Activated CD8-positive, alpha-beta memory T cell treated with anti-CD3 and anti-CD28 coated beads, Interleukin-2, amount 50 U/mL, for 4 hours (primary cell): Measurements from ENCODE around the gene TBC1D22A.
"Not testable (repeated sequence)": the region's sequence is repeated elsewhere in the genome, so short reads cannot be mapped to it uniquely, and the experiment has no call there.

Source experiments
- DNase-seq: peaks from one replicate; pipeline ENCODE4 v3.0.0-alpha.2; 2020

Gene TBC1D22A

DNA sequence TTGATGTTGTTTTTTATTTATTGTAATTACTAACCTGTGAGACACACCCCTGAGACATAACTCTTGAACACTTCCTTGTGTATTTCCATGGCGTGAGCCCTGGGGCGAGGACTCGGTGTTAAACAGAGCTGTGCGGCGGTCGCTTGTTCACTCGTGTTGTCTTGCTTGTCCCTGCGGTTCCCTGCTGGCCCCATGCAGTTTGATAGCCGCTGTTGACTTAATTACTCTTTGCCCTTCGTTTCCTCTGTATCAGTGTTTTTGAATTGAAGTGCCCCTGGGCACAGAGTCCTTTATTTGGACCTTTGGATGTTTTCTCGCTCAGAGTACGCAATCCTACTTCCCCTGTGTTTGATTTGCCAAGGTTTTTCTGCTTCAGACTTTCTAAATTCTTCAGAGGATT, 52.7 kb downstream of the TBC1D22A start:
- DNase-seq: no peak

DNA sequence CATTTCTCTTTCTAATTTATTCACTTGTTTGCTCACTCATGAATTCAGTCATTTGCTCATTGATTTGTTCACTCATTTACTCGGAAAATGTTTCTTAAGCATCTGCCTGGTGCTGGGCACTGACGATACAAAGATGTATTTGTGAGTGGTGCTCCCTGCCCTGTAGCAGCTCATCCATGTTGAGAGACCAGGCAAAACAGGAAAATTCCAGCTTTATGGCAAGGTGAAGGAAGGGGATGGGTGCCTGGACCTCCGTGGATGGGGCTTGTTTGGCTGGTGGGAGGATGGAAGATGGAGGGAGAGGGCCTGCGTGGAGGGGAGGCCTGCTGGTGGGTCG, 53.1 kb downstream of the TBC1D22A start:
- no peak for DNase-seq

DNA sequence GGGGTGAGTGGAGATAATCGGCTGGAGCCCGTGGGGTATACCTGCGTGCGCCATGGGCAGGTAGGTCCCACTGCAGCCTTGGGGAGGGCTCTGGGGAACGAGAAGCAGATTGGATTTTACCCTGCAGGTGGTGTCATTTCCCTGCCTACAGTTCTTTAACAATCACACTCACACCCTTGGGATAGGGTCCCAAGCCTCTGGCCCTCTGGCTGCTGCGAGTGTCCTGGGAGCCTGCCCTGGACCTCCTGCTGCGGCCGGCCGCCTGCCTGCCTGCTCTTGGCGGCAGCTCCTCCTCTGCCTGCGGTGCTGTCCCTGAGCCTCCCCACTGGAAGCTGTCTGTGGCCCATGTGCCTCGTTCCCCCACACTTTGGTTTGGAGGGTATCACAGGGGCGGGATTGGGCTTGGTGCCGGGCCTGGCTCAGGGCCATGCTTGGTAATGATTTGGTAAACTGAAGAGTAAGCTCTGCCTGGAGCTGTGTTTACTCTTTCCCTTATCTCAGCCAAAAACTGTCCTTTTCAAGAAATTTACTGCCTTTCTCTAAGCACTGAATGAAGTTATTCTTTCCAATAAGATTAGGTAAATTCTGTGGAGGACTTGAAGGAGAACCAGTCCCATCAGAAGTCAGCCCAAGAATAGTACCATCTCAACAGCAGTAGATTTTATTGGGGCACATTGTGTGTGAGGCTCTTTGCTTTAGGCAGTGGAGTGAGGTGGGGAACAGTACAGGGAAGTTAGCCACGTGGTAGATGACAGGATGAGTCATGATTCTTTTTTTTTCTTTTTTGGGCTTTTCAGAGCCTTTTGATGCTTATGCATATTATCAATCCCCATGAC, 53.7 kb downstream of the TBC1D22A start:
- DNase-seq: no peak

DNA sequence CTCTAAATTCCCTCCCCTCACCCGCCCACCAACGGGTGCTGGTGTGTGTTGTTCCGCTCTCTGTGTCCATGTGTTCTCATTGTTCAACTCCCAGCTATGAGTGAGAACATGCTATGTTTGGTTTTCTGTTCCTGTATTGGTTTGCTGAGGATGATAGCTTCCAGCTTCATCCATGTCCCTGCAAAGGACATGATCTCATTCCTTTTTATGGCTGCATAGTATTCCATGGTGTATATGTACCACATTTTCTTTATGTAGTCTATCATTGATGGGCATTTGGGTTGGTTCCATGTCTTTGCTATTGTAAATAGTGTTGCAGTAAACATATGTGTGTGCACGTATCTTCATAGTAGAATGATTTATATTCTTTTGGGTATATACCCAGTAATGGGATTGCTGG, 54.9 kb downstream of the TBC1D22A start:
- DNase-seq: not testable (repeated sequence)

GRCh38 chr22:46823248-46823647, 60.8 kb downstream of the TBC1D22A start:
- DNase-seq: no peak

DNA sequence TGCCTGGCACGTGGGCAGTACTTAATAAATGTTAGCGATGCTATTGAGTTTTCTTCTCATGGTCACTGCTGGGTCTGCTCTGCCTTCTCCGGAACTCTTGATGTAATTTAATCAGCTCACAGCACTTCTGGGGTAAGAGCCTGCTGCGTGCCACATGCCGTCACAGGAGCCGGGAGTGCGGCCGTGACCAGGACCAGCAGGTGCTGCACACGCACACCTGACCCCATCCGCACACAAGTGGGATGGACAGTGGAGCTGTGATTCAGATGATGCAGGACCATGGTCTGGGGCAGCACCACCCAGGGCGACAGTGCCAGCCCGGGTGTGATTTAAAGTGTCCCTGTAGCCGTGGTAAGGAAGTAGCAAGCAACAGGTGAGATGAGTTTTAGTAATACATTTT, 61.2 kb downstream of the TBC1D22A start:
- no peak for DNase-seq

DNA sequence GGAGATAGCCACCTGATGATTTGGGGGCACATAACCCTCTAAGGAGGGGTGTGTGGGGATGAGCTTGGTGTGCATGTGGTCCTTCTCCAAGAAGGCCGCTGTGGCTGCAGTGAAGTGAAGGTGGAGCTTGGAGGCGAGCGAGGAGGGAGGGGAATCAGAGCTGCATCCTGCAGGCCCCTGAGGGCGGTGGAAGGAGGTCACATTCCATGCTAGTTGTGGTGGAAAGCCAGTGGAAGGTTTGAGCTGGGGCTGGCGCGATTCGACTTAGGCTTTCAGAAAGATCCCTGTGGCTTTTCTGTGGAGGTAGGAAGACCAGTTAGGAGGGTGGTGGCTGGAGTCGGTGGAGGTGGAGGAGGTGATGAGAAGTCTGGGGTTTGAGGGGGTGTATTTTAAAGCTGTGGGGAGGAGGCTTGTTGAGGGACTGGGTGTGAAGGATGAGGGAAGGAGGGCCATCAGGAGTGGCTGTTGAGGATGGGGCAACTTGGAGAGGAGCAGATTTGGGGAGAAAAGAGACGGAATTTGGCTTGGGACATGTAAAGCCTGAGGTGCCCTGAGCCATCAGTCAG, 62.0 kb downstream of the TBC1D22A start:
- DNase-seq: no peak

- DNase-seq: no peak
These were observed 62.6 kb downstream of the TBC1D22A start for GRCh38 chr22:46824980-46825544.

DNA sequence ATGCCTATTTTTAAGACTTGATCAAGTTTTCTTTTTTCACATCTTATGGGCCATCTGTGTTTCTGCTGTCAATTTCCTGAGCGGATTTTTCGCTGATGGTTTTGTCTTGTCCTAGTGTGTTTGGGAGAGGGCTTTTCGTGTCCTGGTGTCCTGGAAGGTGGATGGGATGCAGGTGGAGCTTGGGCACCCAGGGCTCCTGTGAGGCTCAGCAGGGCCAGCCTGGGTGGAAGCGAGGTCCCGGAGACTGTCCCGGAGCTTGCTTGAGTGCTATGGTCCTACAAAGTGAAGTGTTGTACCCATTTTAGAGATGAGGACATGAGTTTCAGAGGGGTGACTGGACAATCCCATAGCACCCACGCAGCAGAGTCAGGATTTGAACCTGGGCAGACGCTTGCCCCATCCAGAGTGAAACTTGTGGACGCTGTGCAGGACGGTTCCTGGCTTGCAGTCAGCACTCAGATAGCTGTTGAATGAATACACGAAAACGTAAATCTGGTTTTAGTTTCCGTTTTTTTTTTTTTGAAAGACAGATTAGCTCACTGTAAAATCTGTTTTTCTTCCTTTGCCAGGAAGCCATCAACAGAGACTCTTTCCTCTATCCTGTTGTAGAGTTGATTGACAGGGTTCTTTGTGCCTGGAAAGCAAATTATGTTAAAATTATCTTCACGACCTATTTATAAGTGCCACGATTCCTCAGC, 64.1 kb downstream of the TBC1D22A start:
- no peak for DNase-seq

DNA sequence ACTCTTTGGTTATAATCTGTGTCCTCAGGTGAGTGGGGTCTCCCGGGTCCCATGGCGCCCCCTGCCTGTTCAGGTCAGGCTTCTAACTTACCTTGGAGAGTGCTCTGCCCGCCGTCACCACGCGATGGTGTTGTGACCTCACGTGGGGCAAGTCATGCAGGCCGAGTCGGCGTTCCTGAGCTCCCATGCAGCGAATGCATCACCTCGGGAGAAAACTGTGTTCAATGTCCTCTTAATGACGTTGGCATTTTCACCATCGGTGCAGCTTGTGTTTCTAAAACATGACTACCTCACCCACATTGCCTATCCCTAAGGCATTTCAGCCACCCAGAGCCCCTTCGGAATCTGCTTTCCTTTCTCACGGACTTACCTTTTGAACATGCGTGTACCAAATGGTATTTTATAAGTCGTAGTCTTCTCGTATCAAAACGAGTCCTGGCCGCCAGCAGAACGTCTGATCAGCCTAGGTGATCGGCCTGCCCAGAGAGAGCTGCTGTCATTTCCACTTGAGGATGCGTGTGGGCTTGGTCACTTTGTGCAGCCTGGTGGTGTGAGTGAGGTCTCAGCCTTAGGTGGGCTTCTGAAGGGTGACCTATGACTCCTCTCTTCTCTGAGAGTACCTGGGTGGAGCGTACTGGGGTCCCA, 64.8 kb downstream of the TBC1D22A start:
- DNase-seq: peak; percentile 30

- DNase-seq: no peak
These were observed 65.3 kb downstream of the TBC1D22A start for GRCh38 chr22:46827781-46828180.

- DNase-seq: no peak
These were observed 66.0 kb downstream of the TBC1D22A start for GRCh38 chr22:46828323-46828900.

DNA sequence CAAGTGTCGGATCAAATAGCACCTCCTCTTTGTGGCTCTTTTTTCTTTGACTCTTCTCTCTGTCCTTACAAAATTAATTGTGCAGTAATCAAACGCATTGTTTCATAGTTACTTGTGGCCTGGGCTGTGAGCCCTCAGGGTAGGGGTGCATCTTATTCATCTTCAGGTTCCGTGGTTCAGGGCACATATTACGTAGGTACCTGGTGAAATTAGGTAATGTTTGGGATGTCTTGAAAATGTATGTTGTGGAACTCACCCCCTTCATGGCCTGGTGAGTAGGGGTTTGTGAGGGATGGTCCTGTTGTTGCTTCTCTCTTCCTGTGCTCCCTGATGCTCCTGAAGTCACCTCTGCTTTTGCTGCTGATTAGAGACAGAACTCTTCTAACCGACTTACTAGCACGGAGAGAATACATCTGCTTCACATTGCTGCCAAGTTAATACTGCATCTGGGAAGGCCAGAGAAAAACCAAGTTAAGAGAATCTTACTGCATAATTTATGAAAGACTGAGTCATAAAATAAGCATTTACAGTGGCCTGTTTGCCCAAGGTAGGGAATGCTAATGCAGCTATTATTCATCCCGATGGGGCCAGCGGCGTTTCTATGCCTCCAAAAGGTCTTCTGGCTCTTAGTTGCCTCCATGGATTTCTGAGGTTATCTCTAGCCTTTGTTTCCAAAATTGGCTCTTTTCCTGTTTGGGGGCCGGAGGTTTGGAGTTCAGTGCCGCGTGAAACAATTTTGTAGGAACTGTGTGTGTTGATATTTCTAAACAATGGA, 66.9 kb downstream of the TBC1D22A start:
- no peak for DNase-seq

DNA sequence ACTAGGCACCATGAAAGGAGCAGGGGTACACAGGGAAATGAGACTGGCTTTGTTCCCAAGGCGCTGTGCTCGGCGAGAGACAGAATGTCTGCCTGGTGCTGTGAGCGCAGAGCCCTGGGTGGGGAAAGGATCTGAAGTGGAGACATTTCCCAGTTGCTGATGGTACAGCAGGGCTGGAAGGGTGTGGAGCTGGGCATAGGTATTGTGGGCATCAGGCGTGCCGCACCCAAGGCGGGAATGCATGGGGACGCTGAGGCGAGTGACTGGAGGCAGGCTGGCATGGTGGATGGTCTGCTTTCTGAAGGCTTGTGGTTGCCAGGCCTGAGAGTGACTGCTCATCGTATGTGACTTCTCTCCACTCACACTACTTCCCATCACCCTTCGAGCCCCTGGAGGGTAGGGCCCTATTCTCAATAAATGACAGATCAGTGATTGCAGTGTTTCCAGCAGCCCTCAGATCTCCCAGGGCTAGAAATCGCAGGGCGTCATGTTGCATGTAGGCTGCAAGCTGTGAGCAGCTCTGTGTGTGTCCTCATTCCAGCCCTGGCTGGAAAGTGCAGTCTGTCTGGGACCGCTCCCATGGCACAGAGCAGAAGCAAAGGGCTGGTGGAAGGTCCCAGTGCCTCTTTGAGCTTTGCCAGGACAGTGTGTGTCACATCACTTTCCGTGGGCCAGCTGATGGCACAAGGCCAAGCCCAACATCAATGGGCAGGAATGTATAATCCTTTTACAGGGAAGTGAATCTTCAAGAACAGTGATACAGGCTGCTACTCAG, 67.7 kb downstream of the TBC1D22A start:
- no peak for DNase-seq

DNA sequence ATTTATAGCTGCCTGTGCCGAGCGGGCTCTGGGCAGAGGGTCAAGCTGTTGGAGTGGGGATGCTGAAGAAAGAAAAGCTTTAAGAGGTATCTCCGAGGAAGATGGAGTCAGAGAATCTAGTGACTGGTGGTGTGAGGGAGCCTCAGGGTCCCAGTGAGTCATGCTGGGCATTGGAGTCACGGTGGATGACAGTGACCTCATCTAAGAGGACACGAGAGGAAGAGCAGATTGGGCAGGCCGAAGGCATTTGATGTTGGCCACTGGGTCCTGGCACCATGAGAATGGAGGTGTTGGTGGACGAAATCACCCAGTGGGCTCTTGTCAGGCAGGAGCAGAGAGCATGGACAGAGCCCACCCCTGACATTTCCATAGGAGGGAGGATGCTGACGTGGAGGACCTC, 68.4 kb downstream of the TBC1D22A start:
- DNase-seq: no peak

DNA sequence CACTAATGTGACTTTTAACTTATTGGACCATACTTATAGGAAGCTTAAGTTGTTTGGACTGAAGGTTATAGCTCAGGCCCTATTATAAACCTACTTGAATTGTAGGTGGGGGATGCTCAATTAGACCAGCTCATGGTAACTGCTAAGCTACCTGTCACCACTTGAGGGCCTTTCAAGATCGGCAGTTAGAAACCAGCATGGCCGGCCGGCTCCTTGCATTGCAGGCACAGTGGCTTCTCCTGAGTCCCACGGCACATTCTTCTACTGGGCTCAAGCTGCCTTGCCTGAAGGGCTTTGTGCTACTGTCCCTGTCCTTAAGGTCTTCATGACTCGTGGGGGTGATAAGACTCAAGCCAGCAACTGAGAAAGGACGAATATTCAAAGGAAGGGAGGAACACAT, 70.8 kb downstream of the TBC1D22A start:
- DNase-seq: no peak

DNA sequence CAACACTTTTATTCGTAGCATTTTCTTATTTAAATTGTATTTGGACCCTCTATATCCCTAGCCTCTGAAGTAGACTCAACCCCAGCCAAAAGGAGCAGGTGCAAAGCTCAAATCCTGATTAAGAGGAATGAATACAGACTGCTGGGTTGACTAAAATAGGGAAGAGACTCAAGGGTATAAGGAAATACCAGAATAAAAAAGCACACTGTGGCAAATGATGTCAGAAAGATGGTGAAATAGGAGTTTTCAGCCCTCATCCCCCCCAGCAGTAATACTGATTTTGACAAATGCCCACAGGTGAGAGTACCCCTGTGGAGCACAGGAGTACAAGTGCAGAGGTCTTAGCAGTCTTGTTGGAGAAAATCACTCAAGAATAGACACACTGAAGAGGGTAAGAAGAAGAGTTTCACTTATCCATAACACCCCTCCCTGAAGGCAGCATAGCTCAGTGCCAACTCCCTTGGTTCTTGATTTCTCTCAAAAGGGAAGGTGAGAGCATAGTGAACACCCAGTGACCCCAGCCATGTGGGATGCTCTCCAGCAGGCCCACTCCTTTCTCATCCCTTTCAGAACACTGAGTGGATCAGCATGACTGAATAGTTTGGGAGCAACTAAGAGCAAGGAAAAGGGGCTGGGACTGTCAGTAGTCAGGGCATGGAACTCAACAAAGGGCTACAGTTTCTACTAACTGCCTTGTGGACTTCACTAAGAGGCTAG, 71.7 kb downstream of the TBC1D22A start:
- no peak for DNase-seq

DNA sequence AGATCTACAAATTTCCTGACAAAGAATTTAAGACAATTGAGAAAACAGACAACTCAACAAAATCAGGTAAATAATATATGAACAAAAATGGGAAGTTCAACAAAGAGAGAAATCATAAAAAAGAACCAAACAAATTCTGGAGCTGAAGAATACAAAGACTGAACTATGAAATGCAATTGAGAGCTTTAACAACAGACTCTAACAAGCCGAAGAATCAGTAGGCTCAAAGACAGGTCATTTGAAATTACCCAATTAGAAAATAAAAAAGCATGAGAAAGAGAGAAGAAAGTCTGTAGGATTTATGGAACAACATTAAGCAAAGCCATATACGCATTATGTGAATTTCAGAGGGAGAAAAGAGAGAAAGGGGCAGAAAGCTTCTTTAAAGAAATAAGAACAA, 72.8 kb downstream of the TBC1D22A start:
- no peak for DNase-seq

- no peak for DNase-seq
These were observed 73.2 kb downstream of the TBC1D22A start for GRCh38 chr22:46835693-46836092.

DNA sequence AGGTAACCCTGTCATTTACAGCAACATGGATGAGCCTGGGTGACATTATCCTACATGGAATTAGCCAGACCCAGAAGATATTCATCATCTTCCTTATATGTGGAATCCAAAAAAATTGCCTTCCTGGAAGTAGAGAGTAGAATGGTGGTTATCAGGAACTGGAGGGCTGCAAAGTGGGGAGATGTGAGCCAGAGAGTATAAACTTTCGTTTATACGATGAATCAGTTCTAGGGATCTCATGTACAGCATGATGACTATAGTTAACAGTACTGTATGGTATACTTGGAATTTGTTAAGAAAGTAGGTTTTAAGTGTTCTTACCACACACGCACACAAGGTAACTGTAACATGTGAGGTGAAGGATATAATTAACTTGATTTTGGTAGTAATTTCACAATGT, 79.1 kb downstream of the TBC1D22A start:
- DNase-seq: no peak

GRCh38 chr22:46842606-46843005, 80.2 kb downstream of the TBC1D22A start:
- no peak for DNase-seq
